ENCODE data around the gene TBC1D22A. TPM values are rescaled to one million over a fixed set of nuclear protein-coding genes. Genes with fewer than 3 reads are reported as not detected.

Gene TBC1D22A
- total and polyA plus RNA-seq, 2 donors (not counting 3 experiments of a cell fraction or from before 2014, with no cell fraction given) = 26.1 to 32.4 TPM

- TF ChIP-seq EZH2 (IDR thresholded peaks at IDR 0.05; ENCODE audit: borderline replicate concordance, low read depth, low read length, severe bottlenecking) (no peak), JUN (IDR thresholded peaks at IDR 0.05; ENCODE audit: borderline replicate concordance, insufficient read depth, insufficient read length, low read depth) (no peak), GATA2 (IDR thresholded peaks at IDR 0.05; ENCODE audit: insufficient read depth, insufficient read length, low read depth, low read length) (no peak), CTCF (IDR thresholded peaks at IDR 0.05; ENCODE audit: extremely low read depth in 1 of 2, insufficient read depth in 1 of 2, low read depth in 1 of 2, low read length in 2 of 2) (no peak), MAX (IDR thresholded peaks at IDR 0.05; ENCODE audit: insufficient read depth, insufficient read length) (no peak), POLR2A (IDR thresholded peaks at IDR 0.05; ENCODE audit: low read depth, low read length) (no peak), FOS (IDR thresholded peaks at IDR 0.05; ENCODE audit: borderline replicate concordance, insufficient read depth, low read length) (no peak), MYC (IDR thresholded peaks at IDR 0.05; ENCODE audit: low read depth, low read length) (no peak), POLR2AphosphoS5 (IDR thresholded peaks at IDR 0.05; ENCODE audit: insufficient read depth, low read depth, low read length) (no peak)
- CTCF ChIA-PET = interaction anchor here (1.2 kb wide), 1 partner anchor 10 kb away, joined by 3 read pairs; no protein-coding TSS in a partner anchor
Observed at GRCh38 chr22:47130883-47131631, 368.6 kb downstream of the TBC1D22A start.

More at GRCh38 chr22:47130883-47131631, 368.6 kb downstream of the TBC1D22A start:
- H4K20me1 ChIP-seq (replicated peaks; ENCODE audit: control insufficient read depth, extremely low read depth, insufficient read depth, low read length) = no peaks in the 10 kb centered on the region
- H2AFZ ChIP-seq (ENCODE audit: low read depth, low read length) = no peak overlapping the region
- H3K36me3 ChIP-seq (ENCODE audit: control insufficient read depth in 2 of 2, extremely low read depth in 1 of 2, insufficient read depth in 2 of 2, low read length in 2 of 2) = no peaks in the 10 kb centered on the region
- H3K9me3 ChIP-seq (replicated peaks; ENCODE audit: control insufficient read depth, insufficient read depth, low read length) = no peaks in the 10 kb centered on the region
- dilution Hi-C loops (cut with MboI; ENCODE audit: extremely low pct_ligation_motif_present, low sequenced_read_pairs) (no loop called here), intact Hi-C loops (cut with micrococcal nuclease) (no loop called here)
- no peak for FAIRE-seq
- H3K4me2 ChIP-seq (ENCODE audit: insufficient read depth, low read length) = no peak overlapping the region
- H3K27me3 ChIP-seq (ENCODE audit: control insufficient read depth in 2 of 2, insufficient read depth in 2 of 2, low read length in 2 of 2) = no peaks in the 10 kb centered on the region
- H3K4me3 ChIP-seq (replicated peaks in 1 of 3; ENCODE audit: insufficient read depth in 1 of 3, low read depth in 1 of 3, low read length in 3 of 3) = no peak overlapping the region
- no peaks in the 10 kb centered on the region for H3K4me1 ChIP-seq (ENCODE audit: control insufficient read depth, extremely low read depth, insufficient read depth, low read length)
- no peaks in the 10 kb centered on the region for H3K79me2 ChIP-seq (ENCODE audit: control insufficient read depth, insufficient read depth, low read length)
- POLR2A ChIA-PET = no interaction called here
- no peak for DNase-seq (ENCODE audit: low read depth, low spot score)
- no peaks in the 10 kb centered on the region for H3K9me1 ChIP-seq (replicated peaks; ENCODE audit: control insufficient read depth, extremely low read depth, insufficient read depth, low read length)
- BruUV-seq (replicated peaks) = no TSS peak
- no peak overlapping the region for H3K9ac ChIP-seq (replicated peaks; ENCODE audit: extremely low read depth, insufficient read depth, low read length)
- H3K27ac ChIP-seq (ENCODE audit: insufficient read depth, low read depth, low read length) = no peak overlapping the region
